GM18870 (cell line): ENCODE data around the gene SGTA.

Source experiments
- ATAC-seq: cut with Tn5 transposase; IDR thresholded peaks from one replicate; pipeline ENCODE4 v1.9.1; 2021; ENCODE audit warnings: moderate library complexity; ENCODE audit not compliant: unreplicated experiment

The SGTA gene

DNA sequence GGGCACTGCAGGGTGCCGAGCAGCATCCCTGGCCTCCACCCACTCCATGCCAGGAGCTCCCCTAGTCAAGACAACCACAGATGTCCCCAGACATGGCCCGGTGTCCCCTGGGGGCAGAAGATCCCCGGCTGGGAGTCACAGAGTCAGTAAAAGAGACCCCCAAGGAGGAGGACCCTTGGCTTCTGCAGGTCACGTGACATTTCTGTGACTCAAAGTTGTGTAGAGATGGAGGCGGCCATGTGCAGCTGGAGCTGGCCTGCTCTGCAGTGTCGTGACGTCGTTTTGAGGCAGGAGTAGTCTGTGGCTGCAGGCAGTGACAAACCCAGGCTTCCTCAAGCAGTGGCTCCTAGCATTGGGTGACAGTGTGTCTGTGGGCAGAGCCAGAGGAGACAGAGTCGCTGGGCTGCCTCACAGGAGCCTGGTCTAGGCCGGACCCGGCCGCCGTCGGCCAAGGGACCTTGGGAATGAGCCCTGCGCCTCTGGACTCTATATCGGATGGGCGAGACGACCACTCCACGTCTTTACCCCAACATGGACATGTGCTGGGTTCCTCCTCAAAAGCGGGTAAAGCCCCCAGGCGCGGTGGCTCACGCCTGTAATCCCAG lies 54.2 kb downstream of the SGTA start:
- ATAC-seq: no peak

- no peak for ATAC-seq
Observed at GRCh38 chr19:2727640-2727944, 55.5 kb downstream of the SGTA start.

DNA sequence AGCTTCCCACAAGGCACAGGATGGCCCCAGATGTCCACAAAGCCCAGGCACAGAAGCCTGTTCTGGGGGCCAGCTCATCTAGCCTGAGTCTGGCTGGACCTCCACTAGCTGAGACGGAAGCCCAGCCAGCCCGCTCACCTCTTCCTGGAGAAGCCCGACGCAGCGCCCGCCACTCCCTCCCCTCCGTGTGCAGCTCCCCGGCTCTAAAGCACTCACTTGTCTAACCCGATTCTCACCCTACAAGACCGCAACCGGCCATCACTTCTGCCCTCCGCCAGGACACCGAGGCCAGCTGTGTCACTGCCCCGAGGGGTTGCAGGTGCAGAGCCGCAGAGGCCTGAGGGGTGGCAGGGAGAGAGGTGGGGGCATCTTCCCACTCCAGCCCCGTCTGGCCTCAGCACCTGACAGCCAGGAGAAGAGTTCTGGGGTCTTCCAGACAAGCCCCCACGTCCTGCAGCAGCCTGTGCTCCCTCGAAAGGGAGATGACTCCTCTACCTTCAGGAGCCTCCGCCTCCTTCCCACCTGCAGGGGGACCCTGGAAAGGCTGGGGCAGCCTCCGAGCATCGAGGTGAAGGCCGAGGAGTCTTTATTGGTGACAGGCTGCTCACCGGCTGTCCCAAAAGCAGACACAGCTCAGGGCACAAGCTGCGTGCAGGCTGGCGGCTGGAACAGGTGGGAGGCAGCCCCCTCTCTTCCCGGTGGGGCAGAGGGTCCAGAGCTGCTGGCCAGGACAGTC lies 56.0 kb downstream of the SGTA start:
- ATAC-seq: no peak

DNA sequence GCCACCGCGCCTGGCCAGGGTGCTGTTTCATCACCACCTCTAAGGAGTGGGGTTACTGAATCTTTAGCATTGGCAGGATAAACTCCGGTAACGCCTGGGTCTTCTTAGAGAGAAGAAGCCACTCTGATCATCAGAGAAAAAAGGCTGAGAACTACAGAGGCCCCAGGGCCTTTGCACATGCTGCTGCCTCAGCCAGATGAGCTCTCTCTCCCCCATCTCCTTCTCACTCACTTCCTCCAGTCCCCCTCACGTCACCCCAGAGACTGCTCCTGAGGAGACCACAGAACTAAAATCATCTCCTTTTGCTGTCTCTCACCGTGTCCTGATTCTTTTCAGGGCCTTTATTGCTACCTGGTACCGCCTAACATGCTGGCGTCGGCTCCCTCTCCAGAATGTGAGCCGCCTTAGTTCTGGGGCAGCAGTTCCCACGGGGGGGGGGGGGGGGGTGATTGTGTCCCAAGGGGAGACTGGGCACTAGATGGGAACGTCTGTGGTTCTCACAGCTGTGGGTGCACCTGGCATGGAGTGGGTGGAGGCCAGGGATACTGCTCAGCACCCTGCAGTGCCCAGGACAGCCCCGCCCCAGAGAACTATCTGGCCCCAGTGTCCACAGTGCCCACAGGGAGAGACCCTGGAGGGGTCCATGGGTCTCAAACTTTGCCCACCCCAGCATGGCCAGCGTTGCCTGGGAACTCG lies 56.8 kb downstream of the SGTA start:
- ATAC-seq: no peak

DNA sequence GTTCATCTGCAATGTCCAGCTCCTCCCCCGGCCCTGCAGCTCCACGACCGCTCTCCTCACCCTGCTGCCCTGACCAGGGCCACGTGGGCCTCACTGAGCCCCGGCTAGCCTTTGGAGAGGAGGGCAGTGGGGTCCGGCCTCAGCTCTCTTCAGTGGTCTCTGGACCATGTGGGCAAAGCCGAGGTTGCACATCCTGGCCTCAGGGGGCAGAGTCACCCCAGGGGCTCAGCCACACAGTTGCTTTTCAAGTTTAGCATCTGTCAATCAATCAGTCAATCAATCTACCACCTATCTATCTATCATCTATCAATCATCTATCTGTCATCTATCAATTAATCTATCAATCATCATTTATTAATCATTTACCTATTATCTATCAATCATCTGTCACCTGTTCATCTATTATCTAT lies 58.9 kb downstream of the SGTA start:
- no peak for ATAC-seq

DNA sequence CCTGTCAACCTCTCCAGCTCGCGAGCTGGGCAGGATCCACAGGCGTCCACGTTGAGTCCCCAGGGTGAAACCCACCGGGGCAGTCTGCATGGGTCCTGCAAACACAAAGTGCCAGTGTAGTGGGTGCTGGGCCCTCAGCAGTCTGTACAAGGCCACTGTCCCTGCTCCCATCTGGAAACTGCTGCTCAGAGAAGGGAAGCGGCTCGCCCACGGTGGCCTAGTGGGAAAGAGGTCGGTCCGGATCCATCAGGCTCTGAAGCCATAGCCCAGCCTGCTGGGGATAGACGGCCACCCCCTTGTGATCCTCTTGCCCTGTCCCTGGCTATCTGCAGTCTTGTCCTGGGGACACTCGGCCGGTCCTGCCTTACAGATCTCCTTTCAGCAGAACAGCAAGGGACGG lies 59.3 kb downstream of the SGTA start:
- no peak for ATAC-seq

- no peak for ATAC-seq
Observed at GRCh38 chr19:2723345-2723715, 59.7 kb downstream of the SGTA start.

- ATAC-seq: no peak
Observed at GRCh38 chr19:2722541-2723344, 60.3 kb downstream of the SGTA start.

GRCh38 chr19:2721570-2722540 lies 61.2 kb downstream of the SGTA start:
- ATAC-seq: no peak

DNA sequence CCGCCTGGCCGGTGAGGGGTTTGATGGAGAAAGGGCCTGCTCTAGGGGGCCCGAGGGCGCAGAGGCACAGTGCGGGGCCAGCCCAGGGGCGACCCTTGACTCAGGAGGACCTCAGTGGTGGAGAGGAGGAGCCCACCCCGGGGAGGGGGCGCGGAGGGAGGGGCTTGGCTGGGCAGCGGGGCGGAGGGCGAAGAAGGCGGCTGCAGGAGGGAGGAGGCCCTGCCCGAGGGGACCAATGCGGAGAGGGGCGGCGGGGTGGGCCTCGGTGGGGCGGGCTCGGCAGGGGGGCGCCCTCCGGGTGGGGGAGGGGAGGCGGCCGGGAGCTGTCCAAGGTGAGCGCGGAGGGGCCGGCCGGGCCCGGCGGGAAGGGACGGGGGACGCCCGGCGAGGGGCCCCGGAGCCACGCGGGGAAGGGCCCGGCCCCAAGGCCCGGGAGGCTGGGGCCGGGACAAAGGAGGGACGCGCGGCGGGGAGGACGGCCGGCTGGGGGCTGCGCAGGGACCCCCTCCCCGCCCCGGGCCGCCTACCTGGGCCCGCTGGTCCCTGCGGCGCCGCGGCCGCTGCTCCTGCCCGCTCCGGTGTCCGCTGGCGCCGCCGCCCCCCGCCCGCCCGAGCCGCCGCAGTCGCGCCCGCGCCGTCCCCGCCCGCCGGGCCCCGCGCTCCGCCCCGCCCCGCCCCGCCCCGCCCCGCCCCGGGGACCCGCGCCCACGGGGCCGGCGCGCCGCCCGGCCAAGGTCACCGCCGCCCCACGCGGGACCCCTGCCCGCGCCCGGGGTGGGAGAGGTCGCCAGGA lies 62.1 kb downstream of the SGTA start, which contains the start of gene DIRAS1:
DIRAS1 (minus strand) TSS at position 596 of the 793 bp plus-strand sequence. CDS start 3,566 bp downstream, outside the sequence.
- no peak for ATAC-seq

- no peak for ATAC-seq
Observed at GRCh38 chr19:2719920-2720776, 62.9 kb downstream of the SGTA start.

DNA sequence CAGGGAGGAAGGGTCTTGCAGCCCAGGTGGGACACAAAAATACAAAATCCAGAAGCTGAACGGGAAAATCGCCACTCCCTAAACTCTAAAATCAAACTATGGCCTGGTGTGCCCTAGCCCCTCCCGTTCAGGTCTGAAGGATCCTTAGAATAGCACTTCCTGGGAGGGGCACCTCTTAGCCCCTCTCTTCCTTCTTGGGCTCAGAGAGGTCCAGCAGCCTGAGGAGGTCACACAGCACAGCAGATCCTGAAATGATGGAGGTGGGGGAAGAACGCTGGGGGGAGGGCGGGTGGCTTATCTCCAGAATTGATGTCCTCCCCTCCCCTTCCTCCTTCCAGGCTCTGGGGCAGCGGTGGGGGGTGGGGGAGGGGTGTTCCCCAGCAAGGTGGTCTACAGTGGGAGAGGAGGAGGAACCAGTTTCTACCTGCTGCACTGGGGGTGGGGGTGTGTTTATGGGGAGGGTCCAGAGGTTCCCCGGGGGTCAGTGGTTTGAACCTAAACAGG lies 63.8 kb downstream of the SGTA start:
- ATAC-seq: no peak

DNA sequence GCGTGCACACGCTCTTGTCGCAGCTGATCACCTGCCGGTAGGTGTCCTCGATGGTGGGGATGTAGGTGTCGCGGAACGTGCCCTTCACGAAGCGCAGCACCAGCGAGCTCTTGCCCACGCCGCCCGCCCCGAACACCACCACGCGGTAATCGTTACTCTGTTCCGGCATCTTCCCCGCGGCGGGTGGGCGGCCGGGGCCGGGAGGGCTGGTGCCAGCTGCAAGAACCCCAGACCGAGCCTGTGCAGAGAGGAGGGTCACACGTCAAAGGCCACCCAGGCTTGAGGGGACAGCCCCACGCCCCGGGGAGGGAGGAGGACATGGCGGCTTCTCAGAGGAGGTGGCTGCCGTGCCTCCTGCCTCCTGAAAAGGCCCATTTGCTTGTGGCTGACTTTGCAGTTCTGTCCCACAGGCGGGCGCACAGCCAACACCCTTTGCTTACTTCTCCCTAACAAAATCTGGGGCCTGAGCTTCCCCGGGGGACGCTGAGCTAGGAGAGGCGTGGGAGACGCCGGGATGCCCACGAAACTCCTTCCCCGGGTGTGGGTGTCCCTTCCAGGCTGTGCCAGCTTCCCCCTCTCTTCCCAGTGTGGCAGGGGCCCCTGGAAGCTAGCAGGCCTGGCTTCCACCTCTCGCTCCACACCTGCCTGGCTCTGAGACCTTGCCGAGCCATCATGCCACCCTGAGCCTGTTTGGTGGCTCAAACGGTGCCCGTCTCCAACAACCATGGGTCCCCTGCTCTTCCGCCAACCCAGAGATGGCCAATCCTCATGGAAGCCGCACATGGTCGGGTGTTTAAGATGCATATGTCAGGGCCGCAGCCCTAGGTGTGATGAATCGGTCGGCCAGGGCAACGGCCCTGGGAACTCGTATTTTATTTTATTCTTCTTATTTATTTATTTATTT lies 65.2 kb downstream of the SGTA start:
- no peak for ATAC-seq

GRCh38 chr19:2716722-2717637 lies 66.1 kb downstream of the SGTA start:
- ATAC-seq: no peak

GRCh38 chr19:2716275-2716650 lies 66.8 kb downstream of the SGTA start:
- no peak for ATAC-seq
